Activated effector memory CD4-positive, alpha-beta T cell treated with anti-CD3 and anti-CD28 coated beads, Interleukin-2, amount 50 U/mL, for 16 hours (primary cell): ENCODE measurements around the gene PML.

ENCODE experiments used
- DNase-seq: peaks from one replicate; pipeline ENCODE4 v3.0.0-alpha.2; 2020

Gene PML

DNA sequence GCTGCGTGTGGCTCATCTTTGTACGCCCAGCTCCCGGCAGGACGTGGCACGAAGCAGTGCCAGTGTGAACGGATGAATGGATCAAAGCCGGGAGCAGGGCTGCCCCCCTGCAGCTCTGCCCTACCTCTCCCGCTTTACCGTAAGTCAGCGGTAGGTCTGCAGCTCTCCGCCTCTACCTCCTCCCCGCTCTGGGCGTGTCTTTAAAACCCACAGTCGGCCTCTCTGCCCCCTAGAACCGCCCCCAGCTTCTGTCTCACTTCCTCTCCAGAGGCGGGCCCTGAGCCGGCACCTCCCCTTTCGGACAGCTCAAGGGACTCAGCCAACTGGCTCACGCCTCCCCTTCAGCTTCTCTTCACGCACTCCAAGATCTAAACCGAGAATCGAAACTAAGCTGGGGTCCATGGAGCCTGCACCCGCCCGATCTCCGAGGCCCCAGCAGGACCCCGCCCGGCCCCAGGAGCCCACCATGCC lies at the start of gene PML:
Gene PML, plus strand, starts transcription at position 304 of the 471 bp plus-strand sequence. Its CDS starts 97 bp downstream, at position 401.
- peak; percentile 97 for DNase-seq

GRCh38 chr15:73945130-73945508 lies 49.4 kb upstream of the PML start:
- DNase-seq, result no peak

GRCh38 chr15:73946046-73946721 lies 48.3 kb upstream of the PML start:
- no peak for DNase-seq

DNA sequence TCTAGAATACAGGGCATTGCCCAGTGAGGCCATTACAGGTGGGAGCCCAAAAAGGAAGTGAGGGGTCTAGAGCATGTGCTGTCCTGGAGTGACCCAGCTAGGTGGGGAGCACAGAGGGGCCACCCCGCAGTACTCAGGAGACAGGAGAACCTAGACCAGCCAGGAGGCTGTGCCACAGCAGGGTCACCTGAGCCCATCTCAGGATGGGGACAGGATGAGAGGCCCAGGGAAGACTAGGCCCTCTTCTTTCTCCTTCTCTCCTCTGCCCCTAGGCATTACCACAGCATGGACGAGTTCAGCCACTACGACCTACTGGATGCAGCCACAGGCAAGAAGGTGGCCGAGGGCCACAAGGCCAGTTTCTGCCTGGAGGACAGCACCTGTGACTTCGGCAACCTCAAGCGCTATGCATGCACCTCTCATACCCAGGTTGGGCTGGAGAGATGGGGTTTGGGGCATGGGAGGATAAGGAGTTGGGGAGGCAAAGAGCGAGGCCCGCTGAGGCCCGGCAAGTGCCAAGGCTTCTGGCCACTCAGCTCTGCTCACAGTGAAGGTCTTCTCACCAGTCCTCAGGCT lies 47.6 kb upstream of the PML start:
- no peak for DNase-seq

- DNase-seq, result no peak
Measured at GRCh38 chr15:73947651-73948050, 46.9 kb upstream of the PML start.

- DNase-seq, result no peak
Measured at GRCh38 chr15:73948396-73948795, 46.1 kb upstream of the PML start.

DNA sequence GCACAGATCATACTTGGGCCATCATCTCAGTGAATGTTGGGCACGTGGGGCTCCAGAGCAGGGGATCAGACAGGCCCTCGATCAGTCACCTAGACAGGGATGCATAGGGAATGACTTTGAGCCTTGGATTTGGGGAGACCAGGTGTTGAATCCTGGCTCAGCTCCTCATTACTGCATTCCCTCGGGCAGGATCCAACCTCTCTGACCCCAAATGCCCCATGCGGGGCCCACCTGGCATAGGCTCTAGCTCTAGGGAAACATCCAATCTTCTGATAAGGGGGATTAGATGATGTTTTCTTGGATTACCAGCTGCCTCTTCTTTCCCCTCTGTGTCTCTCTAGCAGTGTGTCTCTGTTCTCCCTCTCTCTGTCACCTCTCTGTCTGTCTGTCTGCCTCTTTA lies 45.5 kb upstream of the PML start:
- DNase-seq, result no peak

GRCh38 chr15:73949496-73949895 lies 45.0 kb upstream of the PML start:
- no peak for DNase-seq

DNA sequence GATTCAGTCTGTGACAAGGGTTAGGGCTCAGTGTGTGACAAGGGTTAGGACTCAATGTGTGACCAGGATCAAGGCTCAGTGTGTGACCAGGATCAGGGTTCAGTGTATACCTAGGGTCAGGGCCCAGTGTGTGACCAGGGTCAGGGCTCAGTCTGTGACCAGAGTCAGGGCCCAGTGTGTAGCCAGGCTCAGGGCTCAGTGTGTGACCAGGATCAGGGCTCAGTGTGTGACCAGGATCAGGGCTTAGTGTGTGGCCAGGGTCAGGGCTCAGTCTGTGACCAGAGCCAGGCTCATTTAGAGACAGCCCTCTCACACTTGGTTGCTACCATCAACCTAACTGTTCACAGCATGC lies 44.1 kb upstream of the PML start:
- no peak for DNase-seq

DNA sequence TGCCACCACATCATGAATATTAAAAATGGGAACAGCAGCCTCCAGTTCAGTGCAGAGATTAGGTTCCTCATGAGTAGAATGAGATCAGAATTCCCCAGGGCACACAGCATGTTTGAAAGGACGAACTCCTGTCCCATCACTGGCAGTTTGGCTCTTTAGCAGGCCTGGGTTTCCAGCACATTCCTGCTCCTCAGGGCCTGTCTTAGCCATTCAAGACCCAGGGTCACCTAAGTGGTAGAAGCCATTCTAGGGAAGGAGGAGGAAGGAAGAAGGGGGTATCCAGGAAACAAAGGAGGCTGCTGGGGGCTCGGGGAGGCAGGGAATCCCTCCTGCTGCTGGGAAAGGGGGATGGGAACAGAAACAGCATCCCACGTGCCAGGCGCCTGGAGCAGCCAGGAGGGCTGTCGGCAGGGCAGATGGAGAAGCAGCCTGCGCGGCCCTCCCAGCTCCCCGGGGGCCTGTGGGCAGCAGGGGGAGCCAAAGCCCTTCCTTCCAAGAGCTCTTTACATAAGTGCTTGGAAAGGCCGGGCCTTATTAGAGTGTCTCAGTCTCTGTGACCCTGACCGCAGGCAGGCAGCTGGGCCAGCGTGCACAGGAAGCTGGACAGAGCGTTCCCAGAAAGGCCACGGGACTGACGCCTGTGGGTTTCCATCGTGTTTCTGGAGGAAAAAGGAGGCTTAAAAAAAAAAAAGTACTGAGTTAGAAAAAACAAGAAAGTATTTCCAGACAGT lies 43.5 kb upstream of the PML start:
- peak; percentile 87 for DNase-seq

- no peak for DNase-seq
Measured at GRCh38 chr15:73951601-73952000, 42.9 kb upstream of the PML start.

GRCh38 chr15:73952171-73952912 lies 42.2 kb upstream of the PML start:
- DNase-seq, result no peak

- peak; percentile 41 for DNase-seq
Measured at GRCh38 chr15:73952913-73953750, 41.4 kb upstream of the PML start.

- DNase-seq, result peak; percentile 49
Measured at GRCh38 chr15:73954188-73955145, 40.0 kb upstream of the PML start.

DNA sequence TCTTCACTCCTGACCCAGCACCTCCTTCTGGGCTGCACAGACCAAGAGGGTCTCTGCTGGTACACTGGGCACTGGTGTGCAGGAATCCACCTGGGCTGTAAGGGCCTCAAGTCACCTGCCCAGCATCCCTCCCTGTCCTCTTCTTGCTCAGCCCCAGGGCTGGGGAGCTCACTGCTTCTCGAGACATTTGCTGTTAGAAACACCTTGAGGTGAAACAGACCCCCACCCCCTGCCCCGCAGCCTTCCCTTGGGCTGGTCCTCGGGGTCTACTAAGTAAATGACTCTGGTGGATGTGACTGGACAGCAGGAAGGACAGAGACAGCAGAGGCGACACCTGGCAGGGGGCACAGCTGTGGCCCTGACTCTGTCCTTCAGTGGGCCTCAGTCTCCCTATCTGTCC lies 39.2 kb upstream of the PML start:
- peak; percentile 49 for DNase-seq

DNA sequence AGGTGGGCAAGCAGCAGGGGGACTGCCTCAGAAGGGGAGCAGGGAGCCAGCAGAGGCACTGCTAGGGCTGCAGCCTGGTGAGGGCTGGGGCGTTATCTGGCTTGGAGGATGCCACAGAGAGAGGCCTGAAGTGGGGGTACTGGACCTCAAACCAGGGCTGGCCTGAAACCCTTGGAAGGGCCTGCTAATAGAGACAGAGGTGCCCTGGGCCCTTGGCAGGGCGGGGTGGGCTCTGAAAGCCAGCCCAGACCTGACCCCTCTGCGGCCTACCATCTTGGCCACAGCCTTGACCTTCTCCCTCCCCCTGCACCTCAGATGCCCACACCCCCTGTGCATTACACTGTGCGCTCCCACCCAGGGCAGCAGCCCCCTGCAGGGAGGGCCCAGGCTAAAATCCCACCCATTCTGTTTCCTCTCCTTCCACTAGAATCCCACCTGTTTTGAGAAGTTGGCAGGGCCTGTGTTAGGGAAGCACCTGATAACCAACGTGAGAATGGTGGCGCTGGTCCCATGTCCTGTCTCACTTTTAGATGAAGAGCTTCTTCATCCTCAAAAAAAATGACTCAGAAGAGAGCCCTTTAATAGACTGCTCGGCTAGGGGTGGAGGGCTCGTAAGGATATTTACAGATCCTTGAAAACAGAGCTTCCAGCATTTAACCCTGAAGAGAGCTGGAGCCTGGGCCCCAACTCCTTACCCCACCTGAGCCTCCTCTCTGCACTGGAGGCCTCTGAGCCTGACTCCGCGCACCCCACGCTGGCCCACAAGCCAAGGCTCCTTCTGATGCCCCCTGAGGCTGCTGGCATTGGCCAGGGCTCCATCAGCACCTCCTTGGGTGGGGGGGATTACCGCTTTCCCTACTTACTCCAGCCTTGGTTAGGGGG lies 38.4 kb upstream of the PML start:
- DNase-seq, result peak; percentile 53

GRCh38 chr15:73956743-73957135 lies 37.8 kb upstream of the PML start:
- DNase-seq, result peak; percentile 49

- peak; percentile 51 for DNase-seq
Measured at GRCh38 chr15:73957276-73957675, 37.2 kb upstream of the PML start.

GRCh38 chr15:73957785-73958184 lies 36.7 kb upstream of the PML start:
- peak; percentile 8 for DNase-seq

GRCh38 chr15:73959012-73959581 lies 35.4 kb upstream of the PML start:
- DNase-seq, result peak; percentile 63
